Ectodermal cell (in vitro differentiated cells): ENCODE results near the gene WLS.
A peak's percentile ranks its signal among the peaks of the same experiment; 100 is the strongest.
"Not testable (repeated sequence)": the region's sequence is repeated elsewhere in the genome, so short reads cannot be mapped to it uniquely, and the experiment has no call there.

ENCODE experiments used
- H3K27ac ChIP-seq: 2 replicates; pipeline ENCODE4 v1.7.0; 2013; ENCODE audit warnings: mild to moderate bottlenecking, low read depth, low read length; ENCODE audit not compliant: insufficient read depth, poor library complexity, severe bottlenecking
- H3K27me3 ChIP-seq: 2 replicates; pipeline ENCODE4 v1.7.0; 2013; ENCODE audit warnings: mild to moderate bottlenecking, low read length; ENCODE audit not compliant: insufficient read depth, control insufficient read depth, poor library complexity, severe bottlenecking
- H3K36me3 ChIP-seq: one replicate; pipeline ENCODE4 v1.7.0; 2013; ENCODE audit warnings: low read length; ENCODE audit not compliant: control insufficient read depth, insufficient read depth
- H3K4me1 ChIP-seq: one replicate; pipeline ENCODE4 v1.7.0; 2013; ENCODE audit warnings: low read length; ENCODE audit not compliant: control insufficient read depth, insufficient read depth
- H3K4me3 ChIP-seq: 2 replicates; pipeline ENCODE4 v1.7.0; 2013; ENCODE audit warnings: low read depth, low read length, control low read depth; ENCODE audit not compliant: insufficient read depth
- H3K9me3 ChIP-seq: 2 replicates; pipeline ENCODE4 v1.7.0; 2013; ENCODE audit warnings: mild to moderate bottlenecking, low read length, moderate library complexity; ENCODE audit not compliant: control insufficient read depth
- WGBS, 2 experiments: methylation state at CpG; one replicate each; pipeline ENCODE4 v1.1.7; 2013; ENCODE audit warnings: missing lambda C conversion rate in 2 of 2; 5-methylcytosine and 5-hydroxymethylcytosine counted together

The WLS gene

GRCh38 chr1:68183895-68184294 is 48.4 kb downstream of the WLS start:
- no peak overlapping the region for H3K4me3 ChIP-seq
- H3K27ac ChIP-seq, result no peak overlapping the region
- H3K9me3 ChIP-seq, result no peaks in the 10 kb centered on the region
- peaks cover 40% of the 10 kb centered on the region for H3K36me3 ChIP-seq
- no peaks in the 10 kb centered on the region for H3K4me1 ChIP-seq
- WGBS, 2 experiments, result 94 to 98% methylated on average over 2 of the region's 2 CpGs
- H3K27me3 ChIP-seq, result no peaks in the 10 kb centered on the region

GRCh38 chr1:68181165-68181556 is 51.2 kb downstream of the WLS start:
- Histone ChIP-seq H3K27me3 (no peaks in the 10 kb centered on the region), H3K9me3 (no peaks in the 10 kb centered on the region), H3K4me3 (no peak overlapping the region), H3K4me1 (peaks cover 11% of the 10 kb centered on the region), H3K27ac (no peak overlapping the region), H3K36me3 (peaks cover 24% of the 10 kb centered on the region)
- WGBS, 2 experiments, result 90 to 100% methylated on average over 1 of the region's 1 CpG

GRCh38 chr1:68180441-68181164 is 51.7 kb downstream of the WLS start:
- no peak overlapping the region for H3K4me3 ChIP-seq
- H3K27me3 ChIP-seq, result no peaks in the 10 kb centered on the region
- no peak overlapping the region for H3K27ac ChIP-seq
- no peaks in the 10 kb centered on the region for H3K9me3 ChIP-seq
- H3K36me3 ChIP-seq, result peaks cover 20% of the 10 kb centered on the region
- peaks cover 16% of the 10 kb centered on the region for H3K4me1 ChIP-seq

- H3K9me3 ChIP-seq, result no peaks in the 10 kb centered on the region
- H3K27ac ChIP-seq, result no peak overlapping the region
- no peaks in the 10 kb centered on the region for H3K27me3 ChIP-seq
- H3K4me3 ChIP-seq, result no peak overlapping the region
- H3K36me3 ChIP-seq, result peaks cover 11% of the 10 kb centered on the region
- H3K4me1 ChIP-seq, result peaks cover 33% of the 10 kb centered on the region
- 92 to 95% methylated on average over 3 to 4 of the region's 4 CpGs for WGBS, 2 experiments
Observed at GRCh38 chr1:68178821-68179490, 53.4 kb downstream of the WLS start.

GRCh38 chr1:68175621-68176398 is 56.5 kb downstream of the WLS start:
- Histone ChIP-seq H3K27ac (peak overlapping the region; percentile 61), H3K4me1 (peaks cover 44% of the 10 kb centered on the region), H3K27me3 (no peaks in the 10 kb centered on the region), H3K9me3 (no peaks in the 10 kb centered on the region), H3K36me3 (peaks cover 4% of the 10 kb centered on the region), H3K4me3 (no peak overlapping the region)
- WGBS, 2 experiments, result 85 to 86% methylated on average over 8 of the region's 8 CpGs

GRCh38 chr1:68174738-68175113 is 57.6 kb downstream of the WLS start:
- whole genome bisulfite sequencing, 2 experiments, result 94 to 96% methylated on average over 1 of the region's 1 CpG
- Histone ChIP-seq H3K27ac (peak overlapping the region; percentile 90), H3K36me3 (peaks cover 4% of the 10 kb centered on the region), H3K4me3 (no peak overlapping the region), H3K4me1 (peaks cover 44% of the 10 kb centered on the region), H3K27me3 (no peaks in the 10 kb centered on the region), H3K9me3 (no peaks in the 10 kb centered on the region)

GRCh38 chr1:68173936-68174737 is 58.2 kb downstream of the WLS start:
- Histone ChIP-seq H3K27me3 (no peaks in the 10 kb centered on the region), H3K4me1 (peaks cover 44% of the 10 kb centered on the region), H3K36me3 (peaks cover 4% of the 10 kb centered on the region), H3K27ac (peak overlapping the region; percentile 90), H3K4me3 (no peak overlapping the region), H3K9me3 (no peaks in the 10 kb centered on the region)
- 60 to 63% methylated on average over 14 of the region's 14 CpGs for WGBS, 2 experiments

- no peaks in the 10 kb centered on the region for H3K9me3 ChIP-seq
- H3K27ac ChIP-seq, result peak overlapping the region; percentile 90
- 52 to 58% methylated on average over 6 of the region's 6 CpGs for WGBS, 2 experiments
- no peak overlapping the region for H3K4me3 ChIP-seq
- no peaks in the 10 kb centered on the region for H3K27me3 ChIP-seq
- H3K36me3 ChIP-seq, result peaks cover 4% of the 10 kb centered on the region
- peaks cover 44% of the 10 kb centered on the region for H3K4me1 ChIP-seq
Observed at GRCh38 chr1:68173283-68173935, 58.9 kb downstream of the WLS start.

- H3K27ac ChIP-seq, H3K27me3 ChIP-seq, H3K4me3 ChIP-seq, H3K9me3 ChIP-seq, H3K36me3 ChIP-seq: not testable (repeated sequence)
- 89 to 94% methylated on average over 1 of the region's 1 CpG for WGBS, 2 experiments
- H3K4me1 ChIP-seq, result peaks cover 40% of the 10 kb centered on the region
Observed at GRCh38 chr1:68171795-68172194, 60.5 kb downstream of the WLS start.
